A549 (cell line): Measurements from ENCODE around the gene UBE3C. TPM values are rescaled to one million over a fixed set of nuclear protein-coding genes. Genes with fewer than 3 reads are reported as not detected.
A peak's percentile ranks its signal among the peaks of the same experiment; 100 is the strongest.
"Not testable (repeated sequence)": the region's sequence is repeated elsewhere in the genome, so short reads cannot be mapped to it uniquely, and the experiment has no call there.

ENCODE experiments used
- ATAC-seq, 2 experiments: fragments of 200-7000 bp in 1 of 2; fragments of >200 bp in 1 of 2; cut with Nextera tagmentation in 1 of 2; cut with Tn5 transposase in 1 of 2; 3 replicates each; pipeline versions ENCODE4 v1.8.0 to v1.9.1; 2018 to 2020; ENCODE audit warnings: mild to moderate bottlenecking in 1 of 2, moderate library complexity in 1 of 2
- CTCF ChIA-PET: fragments of 300-600 bp; sonication (Branson Sonifier 250); formaldehyde crosslinking; extraction: SDS; loops from one replicate; lab custom pipeline; 2021; ENCODE audit warnings: antibody characterized with exemption, inconsistent platforms; lab: Yijun Ruan, JAX
- POLR2A ChIA-PET: fragments of 350-600 bp; formaldehyde crosslinking; extraction: SDS; loops from one replicate; lab custom pipeline; 2021; ENCODE audit warnings: antibody characterized with exemption, inconsistent platforms; lab: Yijun Ruan, JAX
- DNase-seq, 2 experiments: peaks; one replicate each; pipeline versions ENCODE4 v3.0.0 to v3.0.0-alpha.2; 2011 to 2016; ENCODE audit warnings: low read depth in 1 of 2, low spot score in 1 of 2
- FAIRE-seq: peaks from 2 replicates; lab custom pipeline; 2011; peaks lifted over from hg19 to GRCh38; lab: Jason Lieb, UNC
- H3K27ac ChIP-seq, 2 experiments: fragments of >200 bp; sonication (Bioruptor Twin); formaldehyde crosslinking; 3 replicates each; pipeline ENCODE4 v1.5.1; 2016 to 2017
- H3K4me1 ChIP-seq: fragments of >200 bp; sonication (Bioruptor Twin); formaldehyde crosslinking; 3 replicates; pipeline ENCODE4 v1.6.1; 2016
- H3K4me2 ChIP-seq: fragments of >200 bp; sonication (Bioruptor Twin); formaldehyde crosslinking; 3 replicates; pipeline ENCODE4 v1.6.1; 2016
- H3K4me3 ChIP-seq: fragments of >200 bp; sonication (Bioruptor Twin); formaldehyde crosslinking; 3 replicates; pipeline ENCODE4 v1.5.1; 2016
- H3K9me3 ChIP-seq: fragments of >200 bp; sonication (Bioruptor Twin); formaldehyde crosslinking; 3 replicates; pipeline ENCODE4 v1.6.1; 2016
- ATOH8 ChIP-seq: fragments of 250-450 bp; sonication (Bioruptor Pico); IDR thresholded peaks from 2 replicates; pipeline ENCODE4 v1.5.0; 2020; ENCODE audit warnings: low read depth, mild to moderate bottlenecking, moderate library complexity
- CBX2 ChIP-seq: fragments of 200-600 bp; sonication (generic); IDR thresholded peaks from 2 replicates; pipeline ENCODE4 v1.6.1; 2016; ENCODE audit warnings: low read depth, mild to moderate bottlenecking, borderline replicate concordance
- CEBPB ChIP-seq, 2 experiments: fragments of >200 bp in 1 of 2; sonication (Bioruptor Twin) in 1 of 2; formaldehyde crosslinking in 1 of 2; IDR thresholded peaks; 2 replicates each; pipeline ENCODE4 v1.6.1; 2012 to 2016
- E2F6 ChIP-seq: IDR thresholded peaks from 2 replicates; pipeline ENCODE4 v1.6.1; 2012; ENCODE audit warnings: low read depth, borderline replicate concordance
- ELK1 ChIP-seq: fragments of 150-350 bp; IDR thresholded peaks from 2 replicates; pipeline ENCODE4 v1.6.1; 2014; ENCODE audit warnings: low read depth, mild to moderate bottlenecking, low read length
- EP300 ChIP-seq, 2 experiments: fragments of >200 bp; sonication (Bioruptor Twin); formaldehyde crosslinking; IDR thresholded peaks; 2 replicates in 1 of 2; 3 replicates in 1 of 2; pipeline ENCODE4 v1.6.1; 2016 to 2017
- HDAC2 ChIP-seq: fragments of 200-600 bp; sonication (generic); IDR thresholded peaks from 2 replicates; pipeline ENCODE4 v1.6.1; 2016
- HEYL ChIP-seq: fragments of 250-450 bp; sonication (Bioruptor Pico); IDR thresholded peaks from 2 replicates; pipeline ENCODE4 v1.8.0; 2021; ENCODE audit warnings: mild to moderate bottlenecking, moderate library complexity
- HMGXB4 ChIP-seq: fragments of 250-450 bp; sonication (Bioruptor Pico); IDR thresholded peaks from 2 replicates; pipeline ENCODE4 v1.5.0; 2021; ENCODE audit warnings: mild to moderate bottlenecking, moderate library complexity, borderline replicate concordance
- HOXA7 ChIP-seq: fragments of 250-450 bp; sonication (Bioruptor Pico); IDR thresholded peaks from 2 replicates; pipeline ENCODE4 v1.5.0; 2020; ENCODE audit warnings: mild to moderate bottlenecking, moderate library complexity
- HOXB5 ChIP-seq: fragments of 250-450 bp; sonication (Bioruptor Pico); IDR thresholded peaks from 2 replicates; pipeline ENCODE4 v1.5.0; 2020; ENCODE audit warnings: mild to moderate bottlenecking, moderate library complexity
- MAX ChIP-seq: IDR thresholded peaks from 2 replicates; pipeline ENCODE4 v1.6.1; 2012
- MAZ ChIP-seq: fragments of 150-350 bp; IDR thresholded peaks from 2 replicates; pipeline ENCODE4 v1.6.1; 2014; ENCODE audit warnings: antibody characterized with exemption, low read depth, low read length, borderline replicate concordance
- POLR2A ChIP-seq: IDR thresholded peaks from 2 replicates; pipeline ENCODE4 v1.6.1; 2012; ENCODE audit warnings: mild to moderate bottlenecking, low read length
- POLR2AphosphoS2 ChIP-seq: conservative IDR thresholded peaks from 2 replicates; pipeline ENCODE4 v1.6.1; 2012; ENCODE audit warnings: low read length, improper control_type of control experiment, inconsistent platforms
- RAD21 ChIP-seq, 2 experiments: fragments of >200 bp in 1 of 2; sonication (Bioruptor Twin) in 1 of 2; formaldehyde crosslinking in 1 of 2; IDR thresholded peaks in 1 of 2; conservative IDR thresholded peaks in 1 of 2; 2 replicates in 1 of 2; 3 replicates in 1 of 2; pipeline ENCODE4 v1.6.1; 2012 to 2018; ENCODE audit warnings: inconsistent platforms in 1 of 2
- RCOR1 ChIP-seq: fragments of 150-350 bp; IDR thresholded peaks from 2 replicates; pipeline ENCODE4 v1.6.1; 2014; ENCODE audit warnings: antibody characterized with exemption, low read length, low read depth
- ZC3H11A ChIP-seq: fragments of 450-650 bp; IDR thresholded peaks from 2 replicates; pipeline ENCODE4 v1.6.1; 2014; ENCODE audit warnings: antibody characterized with exemption, mild to moderate bottlenecking
- WGBS: methylation state at CpG from one replicate; pipeline ENCODE4 v1.1.6; 2017; ENCODE audit errors: missing lambda C conversion rate; 5-methylcytosine and 5-hydroxymethylcytosine counted together
- polyA plus RNA-seq, 4 experiments: library from polyadenylated mRNA; depleted of rRNA in 3 of 4; stranded (reverse); fragments of >200 nt; fragmentation: RNase III in 1 of 4; extraction: RNeasy Plus Mini Kit Qiagen cat#74134 plus additional on column Dnase treatment in 1 of 4; gene quantifications; 2 replicates in 3 of 4; 3 replicates in 1 of 4; pipeline ENCODE4 v1.2.3, GENCODE V29; 2011 to 2017

Gene UBE3C
- polyA plus RNA-seq, 2 of the 4 experiments (the other 2 are of a cell fraction), result 52.1 to 73.2 TPM

GRCh38 chr7:157276091-157276561, 137.4 kb downstream of the UBE3C start (continued):
- TF ChIP-seq HMGXB4 (CRISPR knock-in tag) (no peak), MAX (no peak), HDAC2 (no peak), CEBPB (IDR thresholded peaks at IDR 0.05) (no peak), MAZ (no peak)

- TF ChIP-seq MAX, result no peak
- TF ChIP-seq HEYL, result no peak
- no peak for TF ChIP-seq POLR2AphosphoS2
- no peak for TF ChIP-seq ZC3H11A
- no peak for TF ChIP-seq MAZ
- TF ChIP-seq CBX2, result no peak
- TF ChIP-seq RCOR1, result no peak
- no peak for TF ChIP-seq EP300 (IDR thresholded peaks at IDR 0.05)
- TF ChIP-seq HOXB5, result no peak
- no peak for TF ChIP-seq ATOH8 (CRISPR knock-in tag)
- no peak for TF ChIP-seq POLR2A
- no peak for TF ChIP-seq HOXA7 (CRISPR knock-in tag)
- no peak for TF ChIP-seq RAD21 (conservative IDR thresholded peaks at IDR 0.05 in 1 of 2, IDR thresholded peaks at IDR 0.05 in 1 of 2)
- no peak for TF ChIP-seq ELK1
- TF ChIP-seq E2F6, result no peak
- H3K4me1 ChIP-seq, result peaks cover 17% of the 10 kb centered on the region
- FAIRE-seq (no peak), ATAC-seq (peak in 1 of 2 experiments; percentile 3; a peak in 3 of 6 replicates), DNase-seq (no peak)
- H3K4me2 ChIP-seq, result no peak overlapping the region
- H3K4me3 ChIP-seq, result no peak overlapping the region
- H3K9me3 ChIP-seq, result no peaks in the 10 kb centered on the region
- 75% methylated on average over 19 of the region's 21 CpGs for WGBS
- POLR2A ChIA-PET, result no interaction called here
- CTCF ChIA-PET, result interaction anchor here (1.3 kb wide), 1 partner anchor 10 kb away, joined by 3 read pairs; no protein-coding TSS in a partner anchor
- H3K27ac ChIP-seq, result 0 out of 6 replicates have a peak overlapping the region, but pooled peaks of 1 of the 2 experiments have one; percentile 8
These were observed 138.2 kb downstream of the UBE3C start for GRCh38 chr7:157276731-157277562.

- POLR2A ChIA-PET, ATAC-seq, H3K9me3 ChIP-seq, H3K27ac ChIP-seq, H3K4me2 ChIP-seq, H3K4me3 ChIP-seq, DNase-seq, FAIRE-seq: not testable (repeated sequence)
- 91% methylated on average over 12 of the region's 12 CpGs for whole genome bisulfite sequencing
- CTCF ChIA-PET, result interaction anchor here (1.0 to 1.4 kb wide), 2 partner anchors 8 to 110 kb away, joined by 3 to 4 read pairs; no protein-coding TSS in a partner anchor
- peaks cover 17% of the 10 kb centered on the region for H3K4me1 ChIP-seq
These were observed 138.8 kb downstream of the UBE3C start for GRCh38 chr7:157277568-157277967.
